Effector CD8-positive, alpha-beta T cell (primary cell): ENCODE data around the gene CLCC1.

Experiments used
- DNase-seq: peaks from one replicate; lab custom pipeline; 2025; lab: John Stamatoyannopoulos, UW

The CLCC1 gene

DNA sequence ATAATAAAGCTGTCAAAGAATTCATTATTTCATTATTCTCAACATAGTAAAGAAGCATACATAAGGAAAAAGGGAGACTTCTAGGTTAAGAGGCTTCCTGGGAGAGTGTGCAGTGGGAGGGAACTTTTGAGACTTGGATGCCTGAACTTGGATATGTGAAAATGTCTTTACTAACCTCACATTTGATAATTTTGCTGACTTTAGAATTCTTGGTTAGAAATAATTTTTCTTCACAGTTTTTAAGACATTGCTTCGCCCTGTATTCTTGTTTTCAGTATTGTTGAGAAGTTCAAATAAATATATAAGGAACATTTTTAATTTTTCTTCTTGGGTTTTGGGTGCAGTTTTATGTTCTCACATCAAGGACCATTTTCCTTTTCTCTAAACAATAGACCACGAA is 46.5 kb downstream of the CLCC1 start:
- DNase-seq = no peak
